IPS-18c (cell line): ENCODE data around the gene CHGA.

ENCODE experiments used
- H3K4me3 ChIP-seq: 2 replicates; pipeline ENCODE4 v1.7.0; 2013; ENCODE audit warnings: low read depth, mild to moderate bottlenecking, low read length, moderate library complexity; ENCODE audit not compliant: insufficient read depth
- H3K9me3 ChIP-seq: one replicate; pipeline ENCODE4 v1.6.1; 2013; ENCODE audit warnings: mild to moderate bottlenecking, low read length, moderate library complexity; ENCODE audit not compliant: control insufficient read depth, insufficient read depth

CHGA gene

DNA sequence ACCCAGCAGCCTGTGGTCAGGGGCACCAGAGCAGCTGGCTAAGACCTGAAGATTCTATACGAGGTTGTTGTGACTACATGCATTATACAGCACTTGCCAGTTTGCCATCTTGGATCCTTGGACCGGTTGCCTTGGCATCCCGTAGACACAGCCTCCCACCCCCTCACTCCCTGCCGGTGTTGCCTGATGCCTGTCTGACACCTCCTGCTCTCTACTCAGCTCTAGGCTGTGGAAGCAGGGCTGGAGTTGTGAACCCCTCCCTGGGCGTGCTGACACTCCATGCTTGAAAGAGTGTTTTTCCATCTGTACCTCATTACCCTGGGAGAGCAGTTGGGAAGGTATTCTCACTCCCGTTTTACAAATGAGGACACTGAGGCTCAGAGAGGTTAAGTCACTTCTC is 2.5 kb downstream of the CHGA start:
- H3K4me3 ChIP-seq: no peak overlapping the region
- peaks cover 2% of the 10 kb centered on the region for H3K9me3 ChIP-seq

GRCh38 chr14:92926180-92926845 is 3.4 kb downstream of the CHGA start:
- Histone ChIP-seq H3K4me3 (no peak overlapping the region), H3K9me3 (peaks cover 2% of the 10 kb centered on the region)

- peaks cover 2% of the 10 kb centered on the region for H3K9me3 ChIP-seq
- H3K4me3 ChIP-seq: no peak overlapping the region
These were observed 4.0 kb downstream of the CHGA start for GRCh38 chr14:92926931-92927330.

DNA sequence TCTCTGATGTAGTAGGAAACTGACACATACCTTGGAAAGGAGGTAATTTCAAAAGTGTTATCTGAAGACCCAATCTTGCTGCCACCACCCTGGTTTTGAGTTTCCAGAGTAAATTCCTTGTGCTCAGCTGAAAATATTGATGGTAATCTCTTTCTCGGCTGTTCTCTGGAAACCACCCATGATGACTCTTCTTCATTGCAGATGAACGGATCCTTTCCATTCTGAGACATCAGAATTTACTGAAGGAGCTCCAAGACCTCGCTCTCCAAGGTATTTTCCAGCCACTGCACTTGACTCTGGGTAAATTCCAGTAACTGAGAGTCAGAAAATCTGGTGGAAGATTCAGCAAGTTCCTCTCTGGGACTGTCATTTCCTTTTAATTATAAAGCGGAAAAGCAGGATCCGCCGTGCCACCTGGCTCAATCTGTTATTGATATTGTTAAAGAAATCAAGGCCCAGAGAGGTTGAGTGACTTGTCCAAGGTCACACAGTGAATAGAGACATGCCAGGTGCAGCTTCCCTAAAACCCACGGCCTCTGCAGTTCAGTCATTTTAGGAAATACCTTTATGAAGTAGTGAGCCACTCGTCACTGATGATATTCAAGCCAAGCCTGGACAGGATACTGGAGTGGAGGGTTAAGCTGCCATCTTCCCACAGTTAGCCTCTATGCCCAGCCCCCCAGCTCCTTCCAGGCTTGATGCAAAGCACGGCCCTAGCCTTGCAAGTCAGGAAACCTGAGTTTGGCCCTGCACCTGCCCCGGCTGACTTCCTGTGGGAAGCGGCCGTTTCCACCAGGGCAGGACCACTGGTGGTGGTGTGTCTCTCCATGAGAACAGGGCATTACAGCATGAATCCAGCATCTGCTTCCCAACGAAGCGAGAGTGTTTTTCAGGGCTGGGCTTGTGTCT is 4.7 kb downstream of the CHGA start:
- peaks cover 2% of the 10 kb centered on the region for H3K9me3 ChIP-seq
- no peak overlapping the region for H3K4me3 ChIP-seq

DNA sequence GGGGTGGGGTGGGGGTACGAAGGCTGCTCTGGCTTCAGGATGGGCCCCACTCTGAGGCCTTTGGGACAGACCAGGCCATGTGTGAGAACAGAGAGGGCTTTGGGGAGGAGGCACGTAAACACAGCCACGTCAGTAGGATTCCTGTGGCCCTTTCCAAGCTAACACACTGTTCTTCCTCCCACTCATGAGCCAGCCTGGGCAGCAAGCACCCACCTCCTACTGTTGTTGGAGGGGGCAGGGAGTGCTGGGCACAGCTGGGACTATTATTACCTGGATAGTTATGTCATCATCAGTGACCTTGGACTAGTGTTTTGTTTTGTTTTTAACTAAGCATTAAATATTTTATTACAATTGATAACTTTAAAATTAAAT is 5.3 kb downstream of the CHGA start:
- Histone ChIP-seq H3K4me3 (no peak overlapping the region), H3K9me3 (peaks cover 2% of the 10 kb centered on the region)

- Histone ChIP-seq H3K4me3 (no peak overlapping the region), H3K9me3 (peaks cover 2% of the 10 kb centered on the region)
These were observed 6.2 kb downstream of the CHGA start for GRCh38 chr14:92928961-92929688.

DNA sequence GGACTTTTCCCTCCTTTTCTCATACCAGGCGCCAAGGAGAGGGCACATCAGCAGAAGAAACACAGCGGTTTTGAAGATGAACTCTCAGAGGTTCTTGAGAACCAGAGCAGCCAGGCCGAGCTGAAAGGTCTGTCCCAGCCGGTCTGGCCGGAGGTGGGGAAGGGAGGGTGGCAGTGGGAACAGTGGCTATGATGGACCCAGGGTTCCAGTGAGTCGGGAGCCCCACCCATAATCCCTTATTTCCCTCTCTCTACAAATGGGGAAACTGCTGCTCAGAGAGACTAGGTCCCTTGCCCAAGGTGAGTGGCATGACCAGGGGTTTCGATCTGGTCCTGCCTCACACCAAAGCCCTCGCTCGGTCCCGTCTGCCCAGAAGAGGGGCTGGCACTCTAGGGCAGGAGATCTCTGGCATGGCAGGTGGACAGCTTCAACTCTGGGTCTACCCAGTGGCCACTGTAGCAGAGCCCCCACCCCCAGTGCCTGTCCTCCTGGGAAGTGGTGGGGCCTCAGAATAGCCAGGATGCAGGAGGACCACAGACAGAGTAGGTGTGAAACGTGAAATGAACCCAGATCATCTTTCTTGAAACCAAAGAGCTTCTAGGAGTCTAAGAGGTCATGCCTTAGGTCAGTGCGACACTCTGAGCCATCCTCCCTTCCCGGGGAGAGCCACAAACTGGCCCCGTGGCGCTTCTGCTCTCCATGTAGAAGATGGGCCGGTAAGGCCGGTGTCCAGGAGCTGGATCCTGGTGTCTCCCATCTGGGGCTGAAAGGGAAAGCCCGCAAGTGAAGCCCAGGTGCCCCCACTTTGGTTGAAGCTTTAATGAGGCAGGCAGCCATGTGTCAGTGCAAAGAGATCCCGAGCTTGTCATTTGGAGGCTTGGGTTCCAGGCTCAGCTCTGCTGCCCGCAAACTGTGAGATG is 7.0 kb downstream of the CHGA start:
- H3K9me3 ChIP-seq: peaks cover 1% of the 10 kb centered on the region
- no peak overlapping the region for H3K4me3 ChIP-seq

DNA sequence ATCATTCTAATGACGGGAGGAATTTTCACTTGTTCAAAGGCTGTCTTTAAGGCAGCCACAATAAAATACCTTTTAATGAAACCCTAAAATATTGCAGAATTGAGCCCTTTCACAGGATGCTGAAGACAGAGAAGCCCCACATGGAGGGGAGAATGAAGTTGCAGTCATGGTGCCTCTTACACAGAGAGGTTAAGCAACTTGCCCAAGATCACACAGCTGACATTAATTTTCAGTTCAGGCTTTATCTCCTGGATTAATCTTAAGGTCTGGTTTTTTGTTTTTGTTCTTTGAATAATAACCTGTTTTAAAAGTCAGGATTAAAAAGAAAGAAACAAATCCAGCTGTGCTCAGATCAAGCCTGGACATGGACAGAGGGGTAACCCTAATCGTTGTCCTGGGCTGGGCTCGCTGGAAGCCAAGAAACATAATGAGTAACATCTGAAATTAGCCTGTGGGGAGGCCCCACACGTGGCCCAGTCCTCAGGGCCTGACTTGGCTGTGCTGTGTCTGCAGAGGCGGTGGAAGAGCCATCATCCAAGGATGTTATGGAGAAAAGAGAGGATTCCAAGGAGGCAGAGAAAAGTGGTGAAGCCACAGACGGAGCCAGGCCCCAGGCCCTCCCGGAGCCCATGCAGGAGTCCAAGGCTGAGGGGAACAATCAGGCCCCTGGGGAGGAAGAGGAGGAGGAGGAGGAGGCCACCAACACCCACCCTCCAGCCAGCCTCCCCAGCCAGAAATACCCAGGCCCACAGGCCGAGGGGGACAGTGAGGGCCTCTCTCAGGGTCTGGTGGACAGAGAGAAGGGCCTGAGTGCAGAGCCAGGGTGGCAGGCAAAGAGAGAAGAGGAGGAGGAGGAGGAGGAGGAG is 8.0 kb downstream of the CHGA start:
- H3K9me3 ChIP-seq: no peaks in the 10 kb centered on the region
- H3K4me3 ChIP-seq: no peak overlapping the region

- Histone ChIP-seq H3K4me3 (no peak overlapping the region), H3K9me3 (no peaks in the 10 kb centered on the region)
These were observed 8.9 kb downstream of the CHGA start for GRCh38 chr14:92931681-92932447.

DNA sequence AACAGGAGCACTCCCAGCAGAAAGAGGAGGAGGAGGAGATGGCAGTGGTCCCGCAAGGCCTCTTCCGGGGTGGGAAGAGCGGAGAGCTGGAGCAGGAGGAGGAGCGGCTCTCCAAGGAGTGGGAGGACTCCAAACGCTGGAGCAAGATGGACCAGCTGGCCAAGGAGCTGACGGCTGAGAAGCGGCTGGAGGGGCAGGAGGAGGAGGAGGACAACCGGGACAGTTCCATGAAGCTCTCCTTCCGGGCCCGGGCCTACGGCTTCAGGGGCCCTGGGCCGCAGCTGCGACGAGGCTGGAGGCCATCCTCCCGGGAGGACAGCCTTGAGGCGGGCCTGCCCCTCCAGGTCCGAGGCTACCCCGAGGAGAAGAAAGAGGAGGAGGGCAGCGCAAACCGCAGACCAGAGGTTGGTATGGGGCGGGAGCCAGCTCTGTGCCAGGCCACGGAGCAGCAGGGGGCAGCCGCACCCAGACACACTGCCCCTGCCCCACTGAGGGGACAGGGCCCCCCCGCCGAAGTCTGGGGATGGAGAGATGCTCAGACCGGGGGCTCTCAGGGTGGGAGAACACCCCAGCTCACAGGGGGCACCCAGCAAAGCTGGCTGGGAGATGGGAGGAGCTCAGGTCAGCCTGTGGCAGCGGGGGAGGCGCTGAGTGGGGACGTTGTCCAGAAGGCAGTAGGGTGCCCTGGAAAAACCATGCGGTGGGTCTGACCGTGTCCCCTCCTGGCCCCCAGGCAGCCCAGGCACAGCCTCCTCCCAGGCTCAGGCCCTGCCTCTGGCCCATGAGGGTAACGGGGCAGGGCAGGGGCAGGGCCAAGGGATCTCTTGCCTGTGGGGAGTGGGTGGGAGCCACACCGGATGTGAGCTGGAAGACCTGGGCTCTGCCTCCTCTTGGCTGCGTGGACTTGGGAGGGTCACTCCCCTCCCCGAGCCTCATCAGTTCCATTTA is 9.8 kb downstream of the CHGA start:
- Histone ChIP-seq H3K4me3 (no peak overlapping the region), H3K9me3 (no peaks in the 10 kb centered on the region)

- Histone ChIP-seq H3K4me3 (no peak overlapping the region), H3K9me3 (no peaks in the 10 kb centered on the region)
These were observed 10.5 kb downstream of the CHGA start for GRCh38 chr14:92933481-92933880.

- Histone ChIP-seq H3K4me3 (no peak overlapping the region), H3K9me3 (no peaks in the 10 kb centered on the region)
These were observed 11.5 kb downstream of the CHGA start for GRCh38 chr14:92934196-92935085.

DNA sequence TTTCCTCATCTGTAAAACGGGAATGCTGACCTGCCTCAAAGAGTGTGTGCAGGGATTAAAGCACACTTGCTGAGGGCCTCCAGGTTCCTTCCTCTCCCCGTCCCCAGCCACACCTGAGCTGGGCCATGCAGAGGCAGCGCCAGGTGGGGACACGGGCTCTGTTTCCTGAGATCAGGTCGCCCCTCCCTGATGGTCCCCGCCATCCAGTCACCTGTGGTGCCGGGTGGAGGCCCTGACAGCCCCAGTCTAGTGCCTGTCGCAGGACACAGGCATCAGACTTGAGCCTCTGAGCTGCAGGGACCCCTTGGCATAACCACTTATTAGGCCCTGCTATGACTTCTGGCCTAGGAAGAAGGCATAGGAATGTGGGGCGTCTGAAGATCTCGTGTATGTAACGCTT is 12.5 kb downstream of the CHGA start:
- Histone ChIP-seq H3K9me3 (no peaks in the 10 kb centered on the region), H3K4me3 (no peak overlapping the region)

DNA sequence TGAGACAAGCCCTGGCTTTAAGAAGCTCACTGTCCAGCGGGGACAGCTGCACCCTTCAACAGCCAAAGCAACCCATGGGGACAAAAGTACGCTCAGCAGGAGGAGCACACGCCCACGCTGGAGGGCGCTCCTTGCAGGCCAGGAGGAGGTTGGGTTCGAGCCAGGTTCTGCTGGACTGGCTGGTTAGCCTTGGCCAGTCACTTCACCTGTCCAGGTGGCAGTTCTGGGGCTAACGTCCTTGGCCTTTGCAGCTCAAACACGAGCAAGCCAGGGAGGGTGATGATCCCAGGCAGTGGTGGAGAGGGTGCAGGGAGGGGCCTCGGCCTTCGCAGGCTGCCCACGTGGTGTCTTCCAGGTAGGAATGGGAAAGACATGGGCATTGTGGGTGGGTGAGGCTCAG is 13.1 kb downstream of the CHGA start:
- Histone ChIP-seq H3K4me3 (no peak overlapping the region), H3K9me3 (no peaks in the 10 kb centered on the region)
